ENCODE data around the gene DCAF15. TPM values are rescaled to one million over a fixed set of nuclear protein-coding genes. Genes with fewer than 3 reads are reported as not detected.

DCAF15 gene
- total RNA-seq, 1 donor from 2014 or later = 21.0 TPM

DNA sequence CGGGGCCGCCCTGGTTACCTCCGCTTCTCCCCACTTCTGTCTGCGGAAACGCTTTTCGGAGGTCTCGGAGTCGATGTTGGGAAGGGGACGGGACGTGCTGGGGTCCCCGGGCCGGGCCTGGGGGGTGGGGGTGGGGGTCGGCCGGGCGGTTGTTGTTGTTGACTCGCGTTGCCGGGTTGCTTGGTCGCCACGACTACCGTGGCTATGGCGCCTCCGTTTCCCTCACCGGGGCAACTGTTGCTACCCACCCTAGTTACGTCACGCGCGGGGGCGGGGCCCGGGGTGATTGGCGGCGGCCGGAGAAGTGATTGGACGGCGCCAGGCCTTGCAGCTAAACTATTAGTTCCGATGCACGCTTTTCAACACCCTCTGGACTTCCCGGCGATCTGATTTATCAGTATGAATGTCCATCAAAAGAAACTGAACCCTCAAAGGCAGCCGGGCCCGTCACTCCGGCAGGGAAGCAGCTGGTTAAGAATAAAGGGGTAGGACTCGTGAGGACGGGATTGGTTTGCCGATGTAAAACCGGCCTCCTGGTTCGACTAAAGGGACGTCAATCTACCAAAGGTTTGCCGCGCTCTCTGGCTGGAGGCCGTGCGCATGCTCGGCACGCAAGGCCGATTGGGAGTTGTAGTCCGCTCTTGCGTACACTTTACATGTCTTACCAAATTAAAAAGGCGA is 53.9 kb downstream of the DCAF15 start, which contains the start of gene RFX1:
Gene RFX1 (minus strand): TSS at position 236 of the 681 bp plus-strand sequence. CDS start 12,477 bp downstream, outside the sequence.
- Mint-ChIP-seq H3K9me3 (ENCODE audit: low read depth) (no peaks in the 10 kb centered on the region), H3K4me3 (ENCODE audit: unreplicated experiment) (peak within 1 kb of the TSS; percentile 97), H3K36me3 (ENCODE audit: low read depth) (no peaks in the 10 kb centered on the region), H3K27me3 (ENCODE audit: low read depth) (no peaks in the 10 kb centered on the region), H3K27ac (ENCODE audit: unreplicated experiment) (peak within 1 kb of the TSS; percentile 100), H3K4me1 (ENCODE audit: low read depth) (peaks cover 22% of the 10 kb centered on the region)
- DNase-seq (ENCODE audit: low spot score) = peak; percentile 100
- no peak for TF ChIP-seq CTCF (IDR thresholded peaks at IDR 0.05)

DNA sequence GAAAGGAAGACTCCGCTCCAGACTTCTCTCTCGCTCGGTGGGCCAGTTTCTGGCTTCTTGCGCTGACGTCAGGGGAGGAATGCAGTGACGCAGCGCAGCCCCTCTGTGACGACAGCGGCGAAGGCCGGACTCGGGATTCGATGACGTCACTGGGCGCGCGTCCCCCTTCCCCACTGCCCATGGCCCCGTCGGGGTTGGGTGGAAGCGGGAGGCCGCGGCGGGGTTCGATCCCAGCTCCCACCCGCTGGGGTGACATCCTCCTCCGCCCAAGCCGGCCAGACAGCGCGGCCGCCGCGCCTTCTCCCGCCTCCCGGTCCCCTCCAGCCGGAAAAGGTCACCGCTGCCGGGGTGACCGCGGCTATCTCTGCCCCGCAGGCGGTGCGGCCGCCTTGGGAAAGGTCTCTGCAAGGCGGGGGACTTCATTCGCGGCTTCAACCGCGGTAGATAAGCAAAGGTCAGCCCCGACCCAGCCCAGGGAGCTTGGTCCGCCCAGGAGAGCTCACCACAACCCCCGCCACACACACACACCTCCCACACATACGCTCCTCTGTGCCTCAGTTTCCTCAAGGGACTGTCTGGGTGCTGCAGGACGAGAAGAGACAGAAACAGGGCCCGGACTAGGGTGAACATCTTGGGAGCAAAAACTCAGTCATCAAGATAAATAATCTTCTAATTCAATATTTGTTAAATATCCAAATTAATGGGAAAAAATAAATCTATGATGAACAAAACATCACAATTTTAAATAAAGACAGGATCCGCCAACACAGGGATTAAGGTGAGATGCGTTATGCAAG is 54.7 kb downstream of the DCAF15 start:
- H3K9me3 Mint-ChIP-seq (ENCODE audit: low read depth) = no peaks in the 10 kb centered on the region
- DNase-seq (ENCODE audit: low spot score) = no peak
- TF ChIP-seq CTCF (IDR thresholded peaks at IDR 0.05) = no peak
- no peaks in the 10 kb centered on the region for H3K27me3 Mint-ChIP-seq (ENCODE audit: low read depth)
- no peaks in the 10 kb centered on the region for H3K36me3 Mint-ChIP-seq (ENCODE audit: low read depth)
- peaks cover 22% of the 10 kb centered on the region for H3K4me1 Mint-ChIP-seq (ENCODE audit: low read depth)
- H3K27ac Mint-ChIP-seq (ENCODE audit: unreplicated experiment) = peak overlapping the region; percentile 100
- H3K4me3 Mint-ChIP-seq (ENCODE audit: unreplicated experiment) = peak overlapping the region; percentile 97

Other genes with a start within 250 kb of the DCAF15 start
- gene MRI1, start 188.0 kb upstream of the DCAF15 start, total RNA-seq = 18.7 to 25.4 TPM (median 20.2 TPM) in 3 replicates
- 71.2 to 91.5 TPM (median 75.7 TPM) in 3 replicates for gene C19orf53, start 178.1 kb upstream of the DCAF15 start, total RNA-seq
- 6.8 to 10.6 TPM (median 9.5 TPM) in 3 replicates for gene ZSWIM4, start 157.1 kb upstream of the DCAF15 start, total RNA-seq
- 4.4 to 6.7 TPM (median 4.7 TPM) in 3 replicates for gene NANOS3, start 75.4 kb upstream of the DCAF15 start, total RNA-seq
- gene BRME1, start 46.4 kb upstream of the DCAF15 start, total RNA-seq = 2.9 to 3.5 TPM (median 3.0 TPM) in 3 replicates
- gene CC2D1A, start 46.3 kb upstream of the DCAF15 start, total RNA-seq = 33.7 to 42.9 TPM (median 35.2 TPM) in 3 replicates
- gene PODNL1, start 14.1 kb upstream of the DCAF15 start, total RNA-seq = 5.7 to 8.9 TPM (median 8.7 TPM) in 3 replicates
- 9.1 to 9.4 TPM (median 9.4 TPM) in 3 replicates for gene RFX1, start 53.8 kb downstream of the DCAF15 start, total RNA-seq
- gene RLN3, start 75.6 kb downstream of the DCAF15 start, total RNA-seq = not detected in 3 replicates
- gene IL27RA, start 79.3 kb downstream of the DCAF15 start, total RNA-seq = 2.5 to 3.0 TPM (median 2.9 TPM) in 3 replicates
- 0.82 to 0.95 TPM (median 0.92 TPM) in 3 replicates for gene PALM3, start 109.6 kb downstream of the DCAF15 start, total RNA-seq
- 1.00 to 3.7 TPM (median 2.0 TPM) in 3 replicates for gene MISP3, start 120.3 kb downstream of the DCAF15 start, total RNA-seq
- not detected in 3 replicates for gene C19orf67, start 133.3 kb downstream of the DCAF15 start, total RNA-seq
- gene SAMD1, start 138.2 kb downstream of the DCAF15 start, total RNA-seq = 41.8 to 48.8 TPM (median 42.5 TPM) in 3 replicates
- gene PRKACA, start 165.3 kb downstream of the DCAF15 start, total RNA-seq = 81.4 to 103 TPM (median 88.2 TPM) in 3 replicates
- 2.8 to 11.3 TPM (median 3.6 TPM) in 3 replicates for gene ASF1B, start 184.1 kb downstream of the DCAF15 start, total RNA-seq